ENCODE measurements around the gene KIAA1755.

Gene KIAA1755

DNA sequence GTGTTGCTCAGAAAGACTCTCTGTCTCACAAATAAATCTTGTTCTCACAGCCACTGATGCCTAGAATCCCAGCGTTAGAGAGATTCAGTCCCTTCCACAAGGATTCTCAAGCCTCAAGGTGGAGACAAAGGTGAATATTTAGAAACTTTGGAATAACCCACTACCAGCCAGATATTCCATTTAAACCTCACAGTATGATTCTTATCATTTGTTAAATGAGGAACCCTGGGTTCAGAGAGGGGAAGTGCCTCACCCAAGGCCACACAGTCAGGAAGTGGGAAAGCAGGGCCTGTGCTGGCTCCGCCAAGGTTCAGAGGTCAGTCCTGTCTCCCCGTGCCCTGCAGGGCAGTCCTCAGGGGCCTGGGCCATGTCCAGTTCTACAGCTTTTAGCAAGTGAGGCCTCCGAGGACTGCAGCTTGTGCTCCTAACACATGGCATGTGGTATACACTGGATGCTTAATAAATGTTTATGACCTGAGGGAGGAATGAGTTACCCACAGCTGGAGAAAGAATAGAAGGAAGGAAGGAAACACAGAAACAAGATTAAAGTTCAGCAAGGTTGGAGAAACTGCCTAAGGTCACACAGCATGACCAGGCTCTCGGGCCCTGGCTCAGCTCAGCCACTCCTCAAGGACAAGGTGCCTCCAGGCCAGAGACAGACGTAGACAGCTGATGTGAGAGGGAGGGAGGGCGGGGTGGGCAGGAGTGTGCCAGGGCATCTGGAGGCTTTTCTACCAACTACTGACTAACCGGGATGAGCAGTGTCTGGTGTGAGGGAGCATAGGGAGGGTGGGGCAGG lies 91.5 kb downstream of the KIAA1755 start:
- no peak overlapping the region for H3K27ac ChIP-seq
- no peak for TF ChIP-seq CTCF (conservative IDR thresholded peaks at IDR 0.05)

DNA sequence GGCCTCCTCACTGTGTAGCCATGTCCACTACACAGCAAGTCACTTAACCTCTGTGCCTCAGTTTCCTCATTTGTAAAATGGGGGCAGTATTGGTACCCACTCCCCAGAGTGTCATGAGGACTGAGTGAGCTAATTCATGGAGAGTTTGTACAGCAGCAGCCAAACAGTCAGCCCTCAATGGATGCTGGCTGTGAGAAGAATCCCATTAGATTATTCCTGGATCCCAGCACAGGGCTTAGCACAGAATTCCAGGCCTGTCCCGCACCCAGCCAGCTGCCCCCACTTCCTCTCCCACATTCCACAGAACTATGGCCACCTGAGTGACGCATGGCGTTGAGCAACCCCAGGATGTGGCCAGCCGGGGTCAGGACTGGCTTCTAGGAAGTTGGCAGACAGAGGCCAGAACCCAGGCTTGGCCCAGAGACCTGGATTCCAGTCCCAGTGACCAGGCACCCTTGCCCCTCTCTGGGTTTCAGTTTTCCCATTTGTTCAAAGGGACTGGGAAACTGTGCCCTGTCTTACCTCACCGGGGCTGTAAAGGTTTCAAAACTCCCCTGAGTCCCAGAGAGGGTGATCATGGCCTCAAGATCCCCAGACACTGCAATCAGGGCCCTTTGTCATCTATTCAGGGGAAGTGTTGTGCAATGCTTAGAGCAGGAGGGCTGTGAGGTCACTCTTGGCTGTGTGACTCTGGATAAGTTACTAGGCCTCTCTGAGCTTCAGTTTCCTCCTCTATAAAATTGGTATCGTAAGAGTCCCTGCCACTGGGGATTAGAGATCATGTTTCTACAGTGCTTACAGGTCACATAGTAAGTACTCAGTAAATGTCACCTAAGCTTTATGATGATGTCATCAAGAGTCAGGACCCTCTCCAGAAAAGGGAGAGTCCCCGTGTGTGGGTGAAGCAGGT lies 92.4 kb downstream of the KIAA1755 start:
- TF ChIP-seq CTCF (conservative IDR thresholded peaks at IDR 0.05): no peak
- no peak overlapping the region for H3K27ac ChIP-seq

- TF ChIP-seq CTCF (conservative IDR thresholded peaks at IDR 0.05): no peak
- H3K27ac ChIP-seq: no peak overlapping the region
Measured at GRCh38 chr20:38167328-38167850, 93.1 kb downstream of the KIAA1755 start.

DNA sequence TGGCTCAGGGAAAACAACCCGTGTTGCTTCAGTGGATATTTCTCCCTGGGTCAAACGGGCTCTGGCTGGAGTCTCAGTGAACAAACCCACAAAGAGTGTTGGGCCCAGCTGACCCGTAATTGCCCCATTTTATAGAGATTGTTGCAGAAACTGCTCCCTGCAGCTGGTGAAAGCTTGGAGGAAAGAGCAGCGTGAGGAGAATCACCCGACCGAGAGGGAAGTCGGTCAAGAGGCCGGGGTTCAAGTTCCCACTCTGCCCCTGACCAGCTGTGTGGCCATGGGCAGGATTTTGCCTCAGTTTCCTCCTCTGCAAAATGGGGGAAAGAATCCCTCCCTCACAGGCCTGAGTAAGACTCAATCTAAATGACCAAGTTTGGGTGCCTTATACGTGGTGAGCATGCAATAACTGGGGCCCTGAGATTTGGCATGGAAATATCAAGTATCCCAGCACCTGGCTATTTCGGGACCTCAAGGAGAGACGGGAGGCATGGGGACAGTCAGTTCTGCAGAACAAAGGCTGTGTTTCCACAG lies 93.8 kb downstream of the KIAA1755 start:
- TF ChIP-seq CTCF (conservative IDR thresholded peaks at IDR 0.05): no peak
- H3K27ac ChIP-seq: no peak overlapping the region

DNA sequence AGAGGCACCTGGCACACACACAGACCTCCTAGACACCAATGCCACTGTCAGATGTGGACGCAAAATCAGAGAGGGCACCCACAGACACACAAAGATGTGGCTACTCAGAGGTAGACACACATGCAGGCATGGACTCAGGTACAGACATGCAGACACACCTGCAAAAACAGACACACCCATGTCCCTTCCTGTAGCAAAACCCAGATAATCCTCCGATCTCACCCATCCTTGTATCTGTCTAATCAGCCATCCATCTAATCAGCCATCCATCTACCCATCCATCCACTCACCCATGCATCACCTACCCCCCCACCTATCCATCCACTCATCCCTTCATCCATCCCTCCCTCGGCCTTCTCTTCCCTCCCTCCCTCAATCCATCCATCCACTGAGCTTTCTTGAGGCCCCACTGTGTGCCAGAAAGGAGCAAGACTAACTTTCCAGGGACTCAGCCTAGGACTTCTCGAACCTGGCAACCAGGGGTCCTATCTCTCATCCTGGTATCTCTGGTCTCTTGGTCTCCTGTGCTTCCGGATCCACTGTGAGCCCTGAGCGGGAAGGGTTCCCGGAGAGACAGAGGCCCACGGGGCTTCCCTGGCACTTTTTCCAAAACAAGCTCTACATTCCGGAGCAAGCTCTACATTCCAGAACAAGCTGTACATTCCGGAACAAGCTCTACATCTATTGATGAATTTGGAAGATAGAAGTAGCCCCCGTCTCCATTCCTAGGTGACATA lies 94.4 kb downstream of the KIAA1755 start:
- no peak for TF ChIP-seq CTCF (conservative IDR thresholded peaks at IDR 0.05)
- H3K27ac ChIP-seq: peak overlapping the region; percentile 42; the same call in 1 of the 2 replicates

- H3K27ac ChIP-seq: peak within 1 kb of the TSS; percentile 42; the same call in 1 of the 2 replicates
- TF ChIP-seq CTCF (conservative IDR thresholded peaks at IDR 0.05): peak; percentile 97
Measured at GRCh38 chr20:38165089-38165965, 95.2 kb downstream of the KIAA1755 start, which contains the start of gene TGM2. Gene TGM2, minus strand, starts transcription at chr20:38165270. Its CDS starts 72 bp downstream, at chr20:38165198.
